ENCODE data around the gene DENND1C.

DNA sequence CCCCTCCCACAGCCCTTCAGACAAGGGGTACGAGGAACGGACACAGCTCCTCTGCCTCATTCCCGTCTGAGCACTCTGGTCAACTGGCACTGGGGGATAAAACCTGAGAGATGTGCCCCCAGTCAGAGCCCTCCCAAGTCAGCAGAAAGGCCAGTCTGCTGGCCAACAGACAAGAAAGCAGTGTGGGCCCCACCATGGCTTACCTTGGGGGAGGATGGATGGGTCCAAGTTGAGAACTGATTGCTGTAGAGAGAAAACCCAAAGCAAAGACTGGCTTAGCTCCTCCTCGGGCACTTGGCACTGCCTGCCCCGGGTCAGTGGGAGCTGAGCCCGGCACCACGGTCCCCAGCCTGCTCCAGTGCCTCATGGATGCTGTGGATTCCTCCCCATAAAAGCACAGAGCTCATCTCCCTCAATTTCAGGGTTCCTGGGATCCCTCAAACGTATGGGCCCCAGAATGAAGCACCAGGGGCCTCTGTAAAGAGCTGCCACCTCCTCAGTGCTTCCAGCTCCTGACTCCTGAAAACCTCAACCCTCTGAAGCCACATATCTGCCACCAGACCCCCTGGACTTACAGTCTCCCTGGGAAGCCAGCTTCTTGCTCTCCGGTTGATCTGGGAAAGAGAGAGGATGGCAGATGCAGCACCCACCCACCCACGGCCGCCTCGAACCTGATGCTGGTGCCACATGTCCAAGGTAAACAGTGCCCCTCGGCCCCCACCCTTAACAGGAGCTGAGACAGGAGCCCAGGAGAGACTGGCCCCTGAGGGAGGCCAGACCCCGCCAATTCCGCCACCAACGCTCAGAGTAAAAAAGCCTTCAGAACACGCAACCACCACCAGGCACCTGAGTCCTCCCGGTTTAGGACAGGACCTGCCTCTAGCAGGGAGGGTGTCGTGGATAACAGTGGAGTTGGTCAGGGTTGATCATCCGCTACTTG, 60.2 kb downstream of the DENND1C start:
- TF ChIP-seq, protein P1, sequence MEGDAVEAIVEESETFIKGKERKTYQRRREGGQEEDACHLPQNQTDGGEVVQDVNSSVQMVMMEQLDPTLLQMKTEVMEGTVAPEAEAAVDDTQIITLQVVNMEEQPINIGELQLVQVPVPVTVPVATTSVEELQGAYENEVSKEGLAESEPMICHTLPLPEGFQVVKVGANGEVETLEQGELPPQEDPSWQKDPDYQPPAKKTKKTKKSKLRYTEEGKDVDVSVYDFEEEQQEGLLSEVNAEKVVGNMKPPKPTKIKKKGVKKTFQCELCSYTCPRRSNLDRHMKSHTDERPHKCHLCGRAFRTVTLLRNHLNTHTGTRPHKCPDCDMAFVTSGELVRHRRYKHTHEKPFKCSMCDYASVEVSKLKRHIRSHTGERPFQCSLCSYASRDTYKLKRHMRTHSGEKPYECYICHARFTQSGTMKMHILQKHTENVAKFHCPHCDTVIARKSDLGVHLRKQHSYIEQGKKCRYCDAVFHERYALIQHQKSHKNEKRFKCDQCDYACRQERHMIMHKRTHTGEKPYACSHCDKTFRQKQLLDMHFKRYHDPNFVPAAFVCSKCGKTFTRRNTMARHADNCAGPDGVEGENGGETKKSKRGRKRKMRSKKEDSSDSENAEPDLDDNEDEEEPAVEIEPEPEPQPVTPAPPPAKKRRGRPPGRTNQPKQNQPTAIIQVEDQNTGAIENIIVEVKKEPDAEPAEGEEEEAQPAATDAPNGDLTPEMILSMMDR (conservative IDR thresholded peaks at IDR 0.05; ENCODE audit: low read depth, low read length): no peak
- no peak for TF ChIP-seq EZH2 (IDR thresholded peaks at IDR 0.05; ENCODE audit: low read length, unreplicated experiment)
